ENCODE measurements around the gene RFLNA.

- no peak for TF ChIP-seq CTCF (conservative IDR thresholded peaks at IDR 0.05 in 1 of 2, IDR thresholded peaks at IDR 0.05 in 1 of 2; ENCODE audit: extremely low read depth in 1 of 2, insufficient read depth in 1 of 2, low read depth in 1 of 2, low read length in 2 of 2)
- TF ChIP-seq EZH2 (IDR thresholded peaks at IDR 0.05; ENCODE audit: borderline replicate concordance, low read length) = no peak
Measured at GRCh38 chr12:124321556-124322270, 26.8 kb downstream of the RFLNA start.
